ENCODE results near the gene LNPK.
"Not testable (repeated sequence)": the region's sequence is repeated elsewhere in the genome, so short reads cannot be mapped to it uniquely, and the experiment has no call there.

LNPK gene

DNA sequence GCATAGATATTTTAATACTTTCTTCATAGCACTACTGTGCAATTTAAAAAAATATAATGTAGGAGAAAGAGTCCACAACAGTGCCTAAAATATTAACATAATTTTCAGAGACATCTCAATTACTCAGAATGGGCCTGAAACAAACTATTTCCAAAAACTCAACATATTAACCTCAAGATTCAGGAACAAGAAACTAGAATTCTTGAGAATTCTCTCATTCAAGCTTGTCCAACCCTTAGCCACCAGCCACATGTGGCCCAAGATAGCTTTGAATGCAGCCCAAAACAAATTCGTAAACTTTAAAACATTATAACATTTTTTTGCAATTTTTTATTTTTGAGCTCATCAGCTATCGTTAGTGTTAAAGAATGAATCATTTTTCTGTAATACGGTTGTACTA lies 35.2 kb downstream of the LNPK start:
- no peak for DNase-seq

DNA sequence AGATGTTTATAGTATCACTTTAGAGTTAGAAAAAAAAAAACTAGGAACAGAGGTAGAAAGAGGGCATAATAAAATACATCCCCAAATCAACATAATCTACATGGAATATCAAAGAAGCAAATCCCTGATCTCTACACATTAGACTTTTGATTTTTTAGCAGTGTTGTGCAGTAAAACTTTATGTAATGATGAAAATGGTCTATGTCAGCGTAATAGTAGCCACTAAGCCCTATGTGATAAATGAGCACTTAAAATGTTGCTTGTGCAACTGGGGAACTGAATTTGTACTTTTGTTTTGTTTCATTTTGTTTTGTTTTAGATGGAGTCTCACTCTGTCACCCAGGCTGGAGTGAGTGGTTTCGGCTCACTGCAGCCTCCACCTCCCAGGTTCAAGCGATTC lies 36.3 kb downstream of the LNPK start:
- DNase-seq, result no peak

GRCh38 chr2:175964195-175964594 lies 37.9 kb downstream of the LNPK start:
- peak; percentile 12 to 15 for DNase-seq

DNA sequence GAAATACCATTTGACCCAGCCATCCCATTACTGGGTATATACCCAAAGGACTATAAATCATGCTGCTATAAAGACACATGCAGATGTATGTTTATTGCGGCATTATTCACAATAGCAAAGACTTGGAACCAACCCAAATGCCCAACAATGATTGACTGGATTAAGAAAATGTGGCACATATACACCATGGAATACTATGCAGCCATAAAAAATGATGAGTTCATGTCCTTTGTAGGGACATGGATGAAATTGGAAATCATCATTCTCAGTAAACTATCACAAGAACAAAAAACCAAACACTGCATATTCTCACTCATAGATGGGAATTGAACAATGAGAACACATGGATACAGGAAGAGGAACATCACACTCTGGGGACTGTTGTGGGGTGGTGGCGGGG lies 38.9 kb downstream of the LNPK start:
- DNase-seq, result not testable (repeated sequence)

DNA sequence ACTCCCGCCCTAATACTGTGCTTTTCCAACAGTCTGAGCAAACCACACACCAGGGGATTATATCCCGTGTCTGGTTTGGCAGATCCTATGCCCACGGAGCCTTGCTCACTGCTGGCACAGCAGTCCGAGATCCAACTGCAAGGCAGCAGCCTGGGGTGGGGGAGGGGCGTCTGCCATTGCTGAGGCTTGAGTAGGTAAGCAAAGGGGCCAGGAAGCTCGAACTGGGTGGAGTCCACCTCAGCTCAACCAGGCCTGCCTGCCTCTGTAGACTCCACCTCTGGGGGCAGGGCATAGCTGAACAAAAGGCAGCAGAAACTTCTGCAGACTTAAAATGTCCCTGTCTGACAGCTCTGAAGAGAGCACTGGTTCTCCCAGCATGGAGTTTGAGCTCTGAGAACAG lies 44.2 kb downstream of the LNPK start:
- no peak for DNase-seq

- DNase-seq, result no peak
Measured at GRCh38 chr2:175955136-175955535, 46.9 kb downstream of the LNPK start.

DNA sequence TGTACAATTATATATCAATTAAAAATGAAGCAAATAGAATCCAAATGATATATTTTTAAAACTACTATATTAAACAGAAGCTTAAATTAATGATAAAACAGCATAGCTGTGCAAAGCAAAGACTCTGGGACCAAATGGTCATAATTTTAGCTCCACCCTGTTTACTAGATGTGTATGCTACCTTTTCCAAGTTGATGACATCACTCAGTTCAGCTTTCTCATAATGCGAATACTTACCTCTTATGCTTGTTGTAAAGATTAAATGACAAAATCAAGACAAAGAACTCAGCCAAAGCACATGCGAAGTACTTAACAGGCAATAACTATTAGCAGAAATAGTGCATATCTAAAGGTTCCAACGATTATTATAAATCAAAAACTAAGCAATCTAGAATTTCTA lies 51.6 kb downstream of the LNPK start:
- no peak for DNase-seq

DNA sequence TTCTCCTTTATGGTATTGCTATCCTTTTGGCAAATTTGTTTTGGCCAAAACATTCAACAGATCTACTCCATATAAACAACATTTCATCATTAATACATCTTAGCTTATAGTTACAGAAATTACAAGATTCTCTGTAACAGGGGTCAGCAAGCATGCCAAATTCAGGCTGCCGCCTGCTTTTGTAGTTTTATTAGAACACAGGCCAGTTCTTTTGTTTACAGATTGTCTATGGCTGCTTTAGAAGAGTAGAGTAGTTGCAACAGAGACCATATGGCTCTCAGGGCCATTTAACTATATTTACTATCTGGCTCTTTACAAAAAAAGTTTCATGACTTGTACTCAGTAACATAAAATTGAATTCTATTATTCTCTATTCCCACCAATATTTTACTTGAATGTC lies 53.9 kb downstream of the LNPK start:
- no peak for DNase-seq

DNA sequence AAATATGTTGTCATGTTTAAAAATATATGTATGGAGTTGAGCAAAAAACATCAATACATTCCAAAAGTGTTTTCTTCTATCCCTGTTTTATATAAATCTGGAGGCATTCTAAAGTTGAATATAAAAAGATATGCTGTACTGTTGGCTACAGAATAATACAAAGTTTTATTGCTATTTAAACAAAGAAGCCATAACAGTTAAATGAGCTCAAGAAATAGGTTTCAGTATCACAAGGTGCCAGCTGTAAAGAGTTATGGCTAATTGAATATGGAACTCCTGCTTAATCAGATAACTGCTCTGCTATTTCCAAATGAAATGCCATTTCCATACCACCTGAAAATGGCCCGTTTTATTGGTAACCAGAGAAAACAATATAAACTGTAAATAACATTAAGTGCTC lies 55.0 kb downstream of the LNPK start:
- no peak for DNase-seq

DNA sequence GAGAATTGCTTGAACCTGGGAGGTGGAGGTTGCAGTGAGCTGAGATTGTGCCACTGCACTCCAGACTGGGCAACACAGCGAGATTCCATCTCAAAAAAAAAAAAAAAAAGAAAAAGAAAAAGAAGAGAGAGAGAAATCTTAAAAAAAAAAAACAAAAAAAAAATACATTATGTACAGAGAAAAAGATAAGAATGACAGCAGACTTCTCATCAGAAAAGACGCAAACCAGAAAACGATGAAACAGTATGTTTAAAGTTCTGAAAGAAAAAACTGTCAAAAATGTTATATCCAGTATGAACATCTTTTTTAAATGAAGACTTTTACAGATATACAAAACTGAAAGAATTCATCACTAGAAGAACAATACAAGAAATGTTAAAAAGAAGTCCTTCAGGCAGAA lies 60.4 kb downstream of the LNPK start:
- no peak for DNase-seq

DNA sequence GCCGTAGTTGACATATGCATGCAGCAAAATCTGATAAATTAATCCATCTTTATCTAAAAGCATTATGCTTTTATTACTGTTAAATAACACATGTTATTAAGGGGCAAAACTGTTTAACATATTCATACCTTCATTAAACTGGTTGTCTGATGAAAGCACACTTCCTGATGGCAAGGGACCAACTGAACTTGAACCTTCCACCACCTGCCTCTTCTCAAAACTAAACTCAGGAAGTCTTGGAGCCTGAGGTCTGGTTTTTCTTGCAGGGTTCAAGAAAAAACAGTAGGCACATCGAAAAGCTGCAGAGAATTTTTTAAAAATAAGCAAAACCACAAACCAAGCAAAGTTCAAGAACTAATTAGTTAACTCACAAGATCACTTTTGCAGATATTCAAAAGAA lies 64.9 kb downstream of the LNPK start:
- no peak for DNase-seq

- no peak for DNase-seq
Measured at GRCh38 chr2:175935289-175936181, 66.5 kb downstream of the LNPK start.

- DNase-seq, result no peak
Measured at GRCh38 chr2:175932675-175933074, 69.4 kb downstream of the LNPK start.

- DNase-seq, result no peak
Measured at GRCh38 chr2:175931805-175932204, 70.3 kb downstream of the LNPK start.

DNA sequence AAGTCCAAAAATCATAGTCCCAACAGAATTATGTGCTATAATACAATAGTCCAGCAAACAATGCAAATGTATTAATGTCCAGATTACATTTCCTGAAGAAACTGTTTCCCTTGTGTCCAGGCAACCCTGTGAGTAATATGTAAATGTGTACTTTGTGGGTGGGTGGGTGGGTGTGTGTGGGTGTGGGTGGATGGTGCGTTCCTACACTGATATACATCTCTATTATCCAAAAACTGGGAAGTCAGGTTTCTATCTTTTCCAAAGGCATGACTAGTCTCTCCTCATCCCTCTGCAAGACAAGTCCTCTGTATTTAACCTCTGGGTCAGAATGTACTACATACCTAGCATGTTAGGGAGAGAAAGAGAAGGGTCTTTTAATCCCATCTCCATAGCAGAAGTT lies 71.6 kb downstream of the LNPK start:
- no peak for DNase-seq

GRCh38 chr2:175929850-175930249 lies 72.2 kb downstream of the LNPK start:
- no peak for DNase-seq

DNA sequence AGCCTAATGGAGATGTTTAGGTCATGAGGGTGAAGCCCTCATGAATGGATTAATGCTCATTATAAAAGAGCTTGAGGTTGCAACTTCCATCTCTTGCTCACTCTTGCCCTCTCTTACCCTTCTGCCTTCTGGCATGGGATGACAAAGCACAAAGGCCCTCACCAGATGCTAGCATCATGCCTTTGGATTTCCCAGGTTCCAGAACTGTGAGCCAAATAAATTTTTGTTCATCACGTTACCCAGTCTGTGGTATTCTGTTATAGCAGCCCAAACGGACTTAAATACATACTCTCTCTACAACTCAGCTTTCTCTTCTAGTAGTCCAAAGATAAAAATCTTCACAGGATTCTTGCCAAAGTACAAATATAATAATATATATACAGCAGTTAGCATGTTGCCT lies 75.8 kb downstream of the LNPK start:
- DNase-seq, result no peak

DNA sequence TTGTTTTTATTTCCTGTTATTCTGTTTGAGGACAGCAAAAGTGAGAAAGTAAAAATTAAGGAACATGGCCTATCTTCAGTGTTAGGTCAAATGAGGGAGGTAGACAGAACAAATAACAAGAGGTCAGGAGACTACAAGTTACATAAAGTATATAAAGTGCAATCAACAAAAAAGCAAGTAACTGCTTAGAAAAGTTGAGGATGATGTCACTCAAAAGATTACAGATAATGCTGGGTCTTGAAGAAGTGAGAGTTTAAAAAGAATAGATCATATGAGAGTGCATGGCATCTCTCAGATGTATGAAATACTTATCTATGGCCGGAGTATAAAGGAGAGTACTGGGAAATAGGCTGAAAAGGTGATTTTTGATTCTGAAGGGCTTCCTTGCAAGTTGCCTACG lies 79.9 kb downstream of the LNPK start:
- no peak for DNase-seq

- no peak for DNase-seq
Measured at GRCh38 chr2:175918935-175919334, 83.1 kb downstream of the LNPK start.

DNA sequence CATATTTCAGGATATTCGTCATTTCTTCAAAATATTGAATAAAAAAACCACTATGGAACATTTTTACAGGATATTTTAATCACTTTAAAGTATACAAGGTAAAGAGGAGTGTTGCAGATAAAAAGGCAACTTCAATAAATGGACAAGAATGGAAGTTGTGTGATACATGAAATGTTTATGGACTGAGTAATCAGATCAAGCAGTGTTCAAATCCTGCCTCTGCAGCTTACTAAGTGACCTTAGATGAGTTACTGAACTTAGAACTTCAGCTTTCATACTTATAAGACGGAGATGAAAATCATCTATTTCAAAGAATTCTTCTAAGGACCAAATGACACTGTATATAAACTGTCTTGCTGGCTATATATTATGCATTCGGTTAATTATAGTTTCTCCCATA lies 87.2 kb downstream of the LNPK start:
- DNase-seq, result no peak

DNA sequence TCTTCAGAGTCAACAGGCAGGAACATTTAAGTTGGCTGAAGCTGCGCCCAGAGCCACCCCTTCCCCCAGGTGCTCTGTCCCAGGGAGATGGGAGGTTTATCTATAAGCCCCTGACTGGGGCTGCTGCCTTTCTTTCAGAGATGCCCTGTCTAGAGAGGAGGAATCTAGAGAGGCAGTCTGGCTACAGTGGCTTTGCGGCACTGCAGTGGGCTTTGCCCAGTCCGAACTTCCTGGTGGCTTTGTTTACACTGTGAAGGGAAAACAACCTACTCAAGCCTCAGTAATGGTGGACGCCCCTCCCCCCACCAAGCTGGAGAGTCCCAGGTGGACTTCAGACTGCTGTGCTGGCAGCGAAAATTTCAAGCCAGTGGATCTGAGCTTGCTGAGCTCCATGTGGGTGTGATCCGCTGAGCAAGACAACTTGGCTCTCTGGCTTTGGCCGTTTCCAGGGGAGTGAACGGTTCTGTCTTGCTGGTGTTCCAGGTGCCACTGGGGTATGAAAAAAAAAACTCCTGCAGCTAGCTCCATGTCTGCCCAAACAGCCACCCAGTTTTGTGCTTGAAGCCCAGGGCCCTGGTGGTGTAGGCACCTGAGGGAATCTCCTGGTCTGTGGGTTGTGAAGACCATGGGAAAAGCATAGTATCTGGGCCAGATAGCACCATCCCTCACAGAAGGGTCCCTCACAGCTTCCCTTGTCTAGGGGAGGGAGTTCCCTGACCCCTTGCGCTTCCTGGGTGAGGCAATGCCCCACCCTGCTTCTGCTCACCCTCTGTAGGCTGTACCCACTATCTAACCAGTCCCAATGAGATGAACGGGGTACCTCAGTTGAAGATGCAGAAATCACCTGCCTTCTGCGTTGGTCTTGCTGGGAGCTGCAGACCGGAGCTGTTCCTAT lies 88.0 kb downstream of the LNPK start:
- DNase-seq, result not testable (repeated sequence)

- not testable (repeated sequence) for DNase-seq
Measured at GRCh38 chr2:175913267-175913666, 88.8 kb downstream of the LNPK start.

DNA sequence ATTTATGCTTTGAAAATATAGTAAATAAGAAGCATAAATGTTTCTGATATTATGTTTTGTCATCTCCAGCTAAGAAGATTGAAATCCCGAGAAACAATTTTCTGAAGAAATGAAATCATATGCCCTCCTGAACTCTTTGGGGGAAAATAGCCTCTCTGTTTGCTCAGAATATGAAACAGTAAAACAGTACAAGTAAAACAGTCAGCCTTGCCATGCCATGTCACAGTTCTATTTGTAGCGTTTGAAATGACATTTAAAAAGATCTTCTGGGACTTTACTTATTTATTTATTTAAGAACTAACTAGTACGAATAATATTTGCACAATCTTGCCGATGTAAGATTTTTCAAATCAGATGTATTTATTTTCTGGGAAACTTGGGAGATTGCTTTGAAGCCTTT lies 98.0 kb downstream of the LNPK start:
- no peak for DNase-seq

DNA sequence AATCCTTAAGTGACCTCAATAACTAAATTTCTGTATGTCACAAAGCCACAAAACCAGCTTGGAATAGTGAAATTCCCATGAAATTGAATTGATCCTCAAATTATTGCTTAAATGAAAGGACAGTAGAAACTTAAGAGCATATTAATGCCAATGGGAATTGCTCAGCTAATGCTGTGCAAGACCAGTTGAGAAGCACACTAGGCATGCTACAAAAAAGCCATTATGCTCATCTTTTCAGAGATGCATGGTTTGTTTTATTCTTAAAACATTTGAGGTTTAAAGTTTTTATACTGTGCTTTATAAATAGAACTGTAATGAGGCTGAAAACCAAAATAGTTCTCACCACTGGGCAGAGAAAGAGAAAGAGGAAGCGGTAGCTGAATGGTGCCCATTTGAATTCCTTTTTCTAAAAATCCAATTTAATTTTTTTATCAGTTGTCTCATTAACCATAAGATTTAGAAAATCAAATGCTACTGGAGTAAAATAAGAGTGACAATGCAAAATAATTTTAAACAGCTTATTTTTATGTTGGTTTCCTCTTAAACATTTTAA lies 98.6 kb downstream of the LNPK start:
- peak; percentile 41 to 69 for DNase-seq

Data from Kasumi-1 (cell line).